Measurements from ENCODE around the gene GSE1.

Gene GSE1

GRCh38 chr16:85650844-85651628 is 37.9 kb downstream of the GSE1 start:
- H3K4me3 ChIP-seq (ENCODE audit: low read length), result no peak overlapping the region
- no peak for DNase-seq (ENCODE audit: low read depth, low spot score)

GRCh38 chr16:85651629-85652430 is 38.7 kb downstream of the GSE1 start:
- DNase-seq (ENCODE audit: low read depth, low spot score), result no peak
- H3K4me3 ChIP-seq (ENCODE audit: low read length), result no peak overlapping the region

GRCh38 chr16:85652431-85653221 is 39.5 kb downstream of the GSE1 start:
- no peak overlapping the region for H3K4me3 ChIP-seq (ENCODE audit: low read length)
- DNase-seq (ENCODE audit: low read depth, low spot score), result no peak

GRCh38 chr16:85653290-85653891 is 40.3 kb downstream of the GSE1 start:
- H3K4me3 ChIP-seq (ENCODE audit: low read length), result no peak overlapping the region
- DNase-seq (ENCODE audit: low read depth, low spot score), result no peak

- DNase-seq (ENCODE audit: low read depth, low spot score), result no peak
- no peak overlapping the region for H3K4me3 ChIP-seq (ENCODE audit: low read length)
Observed at GRCh38 chr16:85654251-85655095, 41.4 kb downstream of the GSE1 start.

GRCh38 chr16:85655216-85656129 is 42.4 kb downstream of the GSE1 start:
- no peak for DNase-seq (ENCODE audit: low read depth, low spot score)
- no peak overlapping the region for H3K4me3 ChIP-seq (ENCODE audit: low read length)

GRCh38 chr16:85656351-85657266 is 43.5 kb downstream of the GSE1 start:
- no peak for DNase-seq (ENCODE audit: low read depth, low spot score)
- no peak overlapping the region for H3K4me3 ChIP-seq (ENCODE audit: low read length)

- no peak for DNase-seq (ENCODE audit: low read depth, low spot score)
- no peak overlapping the region for H3K4me3 ChIP-seq (ENCODE audit: low read length)
Observed at GRCh38 chr16:85657267-85657650, 44.1 kb downstream of the GSE1 start.

- no peak for DNase-seq (ENCODE audit: low read depth, low spot score)
- H3K4me3 ChIP-seq (ENCODE audit: low read length), result no peak overlapping the region
Observed at GRCh38 chr16:85657996-85658395, 44.9 kb downstream of the GSE1 start.

GRCh38 chr16:85658504-85659326 is 45.6 kb downstream of the GSE1 start:
- no peak for DNase-seq (ENCODE audit: low read depth, low spot score)
- no peak overlapping the region for H3K4me3 ChIP-seq (ENCODE audit: low read length)

GRCh38 chr16:85659336-85659735 is 46.2 kb downstream of the GSE1 start:
- DNase-seq (ENCODE audit: low read depth, low spot score), result no peak
- no peak overlapping the region for H3K4me3 ChIP-seq (ENCODE audit: low read length)

GRCh38 chr16:85659805-85660511 is 46.8 kb downstream of the GSE1 start:
- DNase-seq (ENCODE audit: low read depth, low spot score), result peak; percentile 20
- H3K4me3 ChIP-seq (ENCODE audit: low read length), result no peak overlapping the region

- H3K4me3 ChIP-seq (ENCODE audit: low read length), result no peak overlapping the region
- DNase-seq (ENCODE audit: low read depth, low spot score), result no peak
Observed at GRCh38 chr16:85660843-85661739, 48.0 kb downstream of the GSE1 start.

GRCh38 chr16:85661740-85662481 is 48.8 kb downstream of the GSE1 start:
- no peak overlapping the region for H3K4me3 ChIP-seq (ENCODE audit: low read length)
- no peak for DNase-seq (ENCODE audit: low read depth, low spot score)
